GM23338 (cell line): ENCODE measurements around the gene FOXC2.

Experiments used
- CREB1 ChIP-seq: fragments of 250-450 bp; sonication (Bioruptor Pico); IDR thresholded peaks from 2 replicates; pipeline ENCODE4 v1.5.0; 2020; ENCODE audit warnings: low read depth, mild to moderate bottlenecking, moderate library complexity
- EZH2 ChIP-seq: fragments of 200-600 bp; sonication (generic); IDR thresholded peaks from one replicate; pipeline ENCODE4 v1.8.0; 2017; ENCODE audit warnings: antibody characterized with exemption, mild to moderate bottlenecking, low read depth; ENCODE audit not compliant: unreplicated experiment
- TF ChIP-seq, protein P1 (sequence below), 2 experiments: fragments of 200-600 bp in 1 of 2; sonication (generic) in 1 of 2; conservative IDR thresholded peaks; 2 replicates each; pipeline versions ENCODE4 v1.5.1 to v1.6.1; 2016 to 2017; ENCODE audit warnings: antibody characterized with exemption in 2 of 2, low read depth in 2 of 2, mild to moderate bottlenecking in 2 of 2, moderate library complexity in 1 of 2

DNA sequence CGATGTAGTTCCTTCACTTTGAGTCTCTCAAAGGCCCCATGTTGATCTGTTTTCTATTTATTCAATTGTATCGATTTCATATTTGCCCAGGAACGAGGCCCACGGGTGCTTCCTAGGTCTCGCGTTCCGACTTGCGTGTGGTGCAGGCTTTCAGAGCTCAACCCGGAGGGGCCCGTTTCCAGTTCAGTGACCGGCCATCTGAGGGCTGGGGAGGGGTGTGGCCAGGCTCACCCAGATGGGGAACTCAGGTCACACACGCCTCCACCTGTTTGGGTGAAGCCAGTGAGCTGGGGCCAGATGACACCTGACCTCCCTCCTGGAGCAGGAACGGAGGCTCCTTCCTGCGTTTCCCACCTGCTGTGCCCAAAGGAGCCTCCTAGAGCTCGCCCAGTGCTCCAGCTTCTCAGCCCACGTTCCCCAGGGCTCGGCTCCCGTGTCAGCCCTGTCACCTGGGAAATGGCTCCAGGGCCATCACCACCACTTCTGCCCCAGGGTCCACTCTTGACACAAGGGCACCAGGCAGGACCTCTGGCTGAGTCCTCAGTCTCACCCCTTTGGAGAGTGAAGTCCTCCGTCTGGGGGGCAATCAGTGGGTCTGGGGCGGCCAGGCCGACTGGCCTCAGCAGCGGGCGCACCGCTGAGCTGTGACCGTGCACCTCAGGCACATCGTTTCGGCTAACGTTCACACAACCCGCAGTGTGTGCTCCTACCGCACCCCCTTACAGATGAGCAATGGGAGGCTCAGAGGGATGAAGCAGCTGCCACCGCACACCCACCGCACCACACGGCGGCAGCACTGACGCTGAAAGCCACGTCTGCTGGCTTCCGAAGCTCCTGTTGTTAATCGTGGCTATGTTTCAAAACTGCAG is 38.3 kb upstream of the FOXC2 start:
- TF ChIP-seq EZH2 (no peak), CREB1 (CRISPR knock-in tag) (no peak)
- TF ChIP-seq, protein P1, sequence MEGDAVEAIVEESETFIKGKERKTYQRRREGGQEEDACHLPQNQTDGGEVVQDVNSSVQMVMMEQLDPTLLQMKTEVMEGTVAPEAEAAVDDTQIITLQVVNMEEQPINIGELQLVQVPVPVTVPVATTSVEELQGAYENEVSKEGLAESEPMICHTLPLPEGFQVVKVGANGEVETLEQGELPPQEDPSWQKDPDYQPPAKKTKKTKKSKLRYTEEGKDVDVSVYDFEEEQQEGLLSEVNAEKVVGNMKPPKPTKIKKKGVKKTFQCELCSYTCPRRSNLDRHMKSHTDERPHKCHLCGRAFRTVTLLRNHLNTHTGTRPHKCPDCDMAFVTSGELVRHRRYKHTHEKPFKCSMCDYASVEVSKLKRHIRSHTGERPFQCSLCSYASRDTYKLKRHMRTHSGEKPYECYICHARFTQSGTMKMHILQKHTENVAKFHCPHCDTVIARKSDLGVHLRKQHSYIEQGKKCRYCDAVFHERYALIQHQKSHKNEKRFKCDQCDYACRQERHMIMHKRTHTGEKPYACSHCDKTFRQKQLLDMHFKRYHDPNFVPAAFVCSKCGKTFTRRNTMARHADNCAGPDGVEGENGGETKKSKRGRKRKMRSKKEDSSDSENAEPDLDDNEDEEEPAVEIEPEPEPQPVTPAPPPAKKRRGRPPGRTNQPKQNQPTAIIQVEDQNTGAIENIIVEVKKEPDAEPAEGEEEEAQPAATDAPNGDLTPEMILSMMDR (conservative IDR thresholded peaks at IDR 0.05; ENCODE audit: low read depth in 2 of 2), result peak; percentile 10 to 24; a peak in 2 of 4 replicates
